Lower leg skin (tissue), 3 donors: ENCODE data around the gene MTUS2.

Experiments
- POLR2A ChIP-seq, 2 donors: fragments of 450-650 bp; IDR thresholded peaks; one replicate each; pipeline ENCODE4 v1.6.1; 2016 to 2017; ENCODE audit warnings: antibody characterized with exemption in 2 of 2, mild to moderate bottlenecking in 1 of 2, moderate library complexity in 1 of 2
- TF ChIP-seq, protein P1 (sequence below), 3 donors: fragments of 450-650 bp; IDR thresholded peaks; one replicate each; pipeline ENCODE4 v1.5.1; 2016; ENCODE audit warnings: antibody characterized with exemption in 3 of 3, mild to moderate bottlenecking in 3 of 3, moderate library complexity in 2 of 3

DNA sequence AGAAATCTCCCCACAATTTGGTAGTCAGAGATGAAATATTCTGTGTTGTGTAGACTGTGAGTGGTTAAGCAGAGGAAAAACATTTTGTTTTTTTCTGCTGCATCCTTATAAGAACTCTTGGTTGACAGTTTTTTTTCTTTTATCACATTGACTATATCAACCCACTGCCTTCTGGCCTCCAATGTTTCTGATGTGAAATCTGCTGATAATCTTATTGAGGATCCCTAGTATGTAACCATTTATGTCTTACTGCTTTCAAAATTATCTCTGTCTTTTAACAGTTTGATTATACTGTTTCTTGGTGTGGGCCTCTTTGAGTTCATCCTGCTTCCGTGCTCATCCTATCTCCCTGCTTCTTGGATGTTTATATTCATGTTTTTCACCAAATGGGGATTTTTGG is 316.9 kb downstream of the MTUS2 start:
- TF ChIP-seq, protein P1, sequence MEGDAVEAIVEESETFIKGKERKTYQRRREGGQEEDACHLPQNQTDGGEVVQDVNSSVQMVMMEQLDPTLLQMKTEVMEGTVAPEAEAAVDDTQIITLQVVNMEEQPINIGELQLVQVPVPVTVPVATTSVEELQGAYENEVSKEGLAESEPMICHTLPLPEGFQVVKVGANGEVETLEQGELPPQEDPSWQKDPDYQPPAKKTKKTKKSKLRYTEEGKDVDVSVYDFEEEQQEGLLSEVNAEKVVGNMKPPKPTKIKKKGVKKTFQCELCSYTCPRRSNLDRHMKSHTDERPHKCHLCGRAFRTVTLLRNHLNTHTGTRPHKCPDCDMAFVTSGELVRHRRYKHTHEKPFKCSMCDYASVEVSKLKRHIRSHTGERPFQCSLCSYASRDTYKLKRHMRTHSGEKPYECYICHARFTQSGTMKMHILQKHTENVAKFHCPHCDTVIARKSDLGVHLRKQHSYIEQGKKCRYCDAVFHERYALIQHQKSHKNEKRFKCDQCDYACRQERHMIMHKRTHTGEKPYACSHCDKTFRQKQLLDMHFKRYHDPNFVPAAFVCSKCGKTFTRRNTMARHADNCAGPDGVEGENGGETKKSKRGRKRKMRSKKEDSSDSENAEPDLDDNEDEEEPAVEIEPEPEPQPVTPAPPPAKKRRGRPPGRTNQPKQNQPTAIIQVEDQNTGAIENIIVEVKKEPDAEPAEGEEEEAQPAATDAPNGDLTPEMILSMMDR (IDR thresholded peaks at IDR 0.05) = no peak
- no peak for TF ChIP-seq POLR2A (IDR thresholded peaks at IDR 0.05)
